HCT116 (cell line): ENCODE data around the gene GSTO1. TPM values are rescaled to one million over a fixed set of nuclear protein-coding genes. Genes with fewer than 3 reads are reported as not detected.

Experiments used
- ATAC-seq: fragments of 200-7000 bp; cut with Tn5 transposase; 2 replicates; pipeline ENCODE4 v1.9.1; 2020; ENCODE audit warnings: mild to moderate bottlenecking, moderate library complexity
- BruUV-seq: library from RNA; stranded (reverse); fragments of 400-500 nt; replicated peaks from 2 replicates; lab custom pipeline; 2021; lab: Mats Ljungman, UMichigan
- CTCF ChIA-PET: fragments of 300-600 bp; sonication (Branson Sonifier 250); formaldehyde crosslinking; loops from one replicate; lab custom pipeline; 2021; ENCODE audit warnings: antibody characterized with exemption; lab: Charles Lee
- POLR2A ChIA-PET: fragments of 300-600, 350-600 bp; sonication (Branson Sonifier 250); formaldehyde crosslinking; loops from one replicate; lab custom pipeline; 2021; ENCODE audit warnings: antibody characterized with exemption; lab: Charles Lee
- RAD21 ChIA-PET, 2 experiments: fragments of 300-600 bp; sonication (Branson Sonifier 250); formaldehyde crosslinking; loops; one replicate each; lab custom pipeline; 2023; ENCODE audit warnings: low total read pairs in 2 of 2; ENCODE audit not compliant: uncharacterized antibody in 2 of 2, unreplicated experiment in 2 of 2, low non-redundant PET in 1 of 2; lab: Charles Lee
- DNase-seq: peaks from one replicate; pipeline ENCODE4 v3.0.0-alpha.2; 2010; ENCODE audit warnings: low read depth, low spot score
- H2AFZ ChIP-seq: fragments of 200-600 bp; shearing (Covaris generic), sonication (generic); 2 replicates; pipeline ENCODE4 v1.6.1; 2017; ENCODE audit warnings: low read depth, mixed run types, mixed read lengths, antibody characterized with exemption, low read length; ENCODE audit not compliant: poor library complexity, severe bottlenecking
- H3K27ac ChIP-seq: 2 replicates; pipeline ENCODE4 v1.5.1; 2012; ENCODE audit warnings: low read depth, low read length
- H3K27me3 ChIP-seq: fragments of 200-600 bp; sonication (generic); 2 replicates; pipeline ENCODE4 v1.6.1; 2016; ENCODE audit warnings: mixed run types, low read length, mixed read lengths; ENCODE audit not compliant: insufficient read depth
- H3K36me3 ChIP-seq, 2 experiments: fragments of 200-500 bp in 1 of 2; fragments of 200-600 bp in 1 of 2; sonication (Bioruptor generic) in 1 of 2; sonication (generic) in 1 of 2; 2 replicates each; pipeline versions ENCODE4 v1.5.1 to v1.6.1; 2014 to 2016; ENCODE audit warnings: low read length in 2 of 2, inconsistent platforms in 1 of 2, mixed read lengths in 1 of 2, mixed run types in 1 of 2; ENCODE audit not compliant: insufficient read depth in 2 of 2, control insufficient read depth in 1 of 2
- H3K4me1 ChIP-seq, 2 experiments: fragments of 200-600 bp in 1 of 2; sonication (generic) in 1 of 2; 2 replicates each; pipeline versions ENCODE4 v1.5.1 to v1.6.1; 2012 to 2017; ENCODE audit warnings: low read length in 2 of 2, inconsistent platforms in 1 of 2, mild to moderate bottlenecking in 1 of 2, mixed read lengths in 1 of 2, mixed run types in 1 of 2, moderate library complexity in 1 of 2; ENCODE audit not compliant: insufficient read depth in 2 of 2, control insufficient read depth in 1 of 2
- H3K4me2 ChIP-seq: fragments of 200-600 bp; sonication (generic); 2 replicates; pipeline ENCODE4 v1.6.1; 2017; ENCODE audit warnings: mixed run types, low read length, mixed read lengths
- H3K4me3 ChIP-seq, 2 experiments: fragments of 200-600 bp in 1 of 2; sonication (generic) in 1 of 2; replicated peaks in 1 of 2; 2 replicates each; pipeline ENCODE4 v1.5.1; 2011 to 2016; ENCODE audit warnings: low read length in 2 of 2, control low read depth in 1 of 2, low read depth in 1 of 2, mild to moderate bottlenecking in 1 of 2, mixed read lengths in 1 of 2, mixed run types in 1 of 2
- H3K79me2 ChIP-seq: fragments of 200-600 bp; sonication (generic); 2 replicates; pipeline ENCODE4 v1.6.1; 2017; ENCODE audit warnings: mild to moderate bottlenecking, mixed run types, low read length, moderate library complexity, mixed read lengths; ENCODE audit not compliant: insufficient read depth
- H3K9ac ChIP-seq: fragments of 200-600 bp; sonication (generic); 2 replicates; pipeline ENCODE4 v1.6.1; 2016; ENCODE audit warnings: low read length, mixed read lengths
- H3K9me2 ChIP-seq: fragments of 200-600 bp; sonication (generic), shearing (Covaris generic); 2 replicates; pipeline ENCODE4 v1.6.1; 2017; ENCODE audit warnings: mixed run types, mild to moderate bottlenecking, moderate library complexity; ENCODE audit not compliant: insufficient read depth
- H3K9me3 ChIP-seq, 2 experiments: fragments of 200-500 bp in 1 of 2; fragments of 200-600 bp in 1 of 2; sonication (Bioruptor generic) in 1 of 2; sonication (generic) in 1 of 2; 2 replicates each; pipeline ENCODE4 v1.6.1; 2014 to 2017; ENCODE audit warnings: low read length in 2 of 2, mixed read lengths in 2 of 2, inconsistent platforms in 1 of 2, low read depth in 1 of 2, mild to moderate bottlenecking in 1 of 2, mixed run types in 1 of 2, moderate library complexity in 1 of 2; ENCODE audit not compliant: control insufficient read depth in 1 of 2, insufficient read depth in 1 of 2
- H4K20me1 ChIP-seq: fragments of 200-600 bp; sonication (generic), shearing (Covaris generic); 2 replicates; pipeline ENCODE4 v1.6.1; 2017; ENCODE audit warnings: mixed run types, mild to moderate bottlenecking, moderate library complexity; ENCODE audit not compliant: insufficient read depth
- CEBPB ChIP-seq: IDR thresholded peaks from 2 replicates; pipeline ENCODE4 v1.6.1; 2012; ENCODE audit warnings: low read depth
- EZH2 ChIP-seq: fragments of 200-600 bp; sonication (generic); IDR thresholded peaks from 2 replicates; pipeline ENCODE4 v1.6.1; 2017; ENCODE audit warnings: antibody characterized with exemption, mixed run types
- EZH2phosphoT487 ChIP-seq: fragments of 200-600 bp; IDR thresholded peaks from 2 replicates; pipeline ENCODE4 v1.6.1; 2018; ENCODE audit warnings: antibody characterized with exemption, borderline replicate concordance
- FOSL1 ChIP-seq: IDR thresholded peaks from 2 replicates; pipeline ENCODE4 v1.6.1; 2012; ENCODE audit warnings: low read depth
- POLR2A ChIP-seq: IDR thresholded peaks from 2 replicates; pipeline ENCODE4 v1.7.0; 2011; ENCODE audit warnings: borderline replicate concordance; ENCODE audit not compliant: insufficient read depth, insufficient read length; ENCODE audit errors: extremely low read depth
- POLR2AphosphoS5 ChIP-seq: IDR thresholded peaks from 2 replicates; pipeline ENCODE4 v1.6.1; 2011; ENCODE audit warnings: mild to moderate bottlenecking, low read depth, low read length, moderate library complexity
- RAD21 ChIP-seq: IDR thresholded peaks from 2 replicates; pipeline ENCODE4 v1.6.1; 2012; ENCODE audit warnings: low read depth, mild to moderate bottlenecking
- REST ChIP-seq: IDR thresholded peaks from 2 replicates; pipeline ENCODE4 v1.6.1; 2012; ENCODE audit warnings: low read depth
- SIN3A ChIP-seq: IDR thresholded peaks from 2 replicates; pipeline ENCODE4 v1.6.1; 2012; ENCODE audit warnings: low read depth
- SP1 ChIP-seq: IDR thresholded peaks from 2 replicates; pipeline ENCODE4 v1.6.1; 2012; ENCODE audit warnings: low read depth
- TCF7L2 ChIP-seq: IDR thresholded peaks from 2 replicates; pipeline ENCODE4 v1.7.0; 2011; ENCODE audit warnings: borderline replicate concordance, inconsistent platforms; ENCODE audit not compliant: insufficient read depth, insufficient read length; ENCODE audit errors: extremely low read depth
- ZNF274 ChIP-seq: fragments of 200-500 bp; sonication (Bioruptor generic); IDR thresholded peaks from 2 replicates; pipeline ENCODE4 v1.6.1; 2014; ENCODE audit warnings: mild to moderate bottlenecking, low read depth, low read length, inconsistent platforms
- intact Hi-C: fragments of 100-400 bp; cut with micrococcal nuclease; formaldehyde crosslinking; loops from 2 replicates; pipeline ENCODE4 v1.10.0; 2022
- total RNA-seq: library from RNA; stranded (reverse); gene quantifications from one replicate; pipeline ENCODE4 v1.2.1, GENCODE V29; 2021; ENCODE audit not compliant: unreplicated experiment
- TF ChIP-seq, protein P1 (sequence below): IDR thresholded peaks from 2 replicates; pipeline ENCODE4 v1.6.1; 2012
- TF ChIP-seq, protein P2 (sequence below): IDR thresholded peaks from 2 replicates; pipeline ENCODE4 v1.6.1; 2012
- TF ChIP-seq, protein P3 (sequence below): IDR thresholded peaks from 2 replicates; pipeline ENCODE4 v1.6.1; 2011; ENCODE audit warnings: mild to moderate bottlenecking, low read length, moderate library complexity; ENCODE audit not compliant: insufficient replicate concordance; ENCODE audit errors: extremely low read depth

The GSTO1 gene
- total RNA-seq, 1 experiment from 2014 or later: 179 TPM

DNA sequence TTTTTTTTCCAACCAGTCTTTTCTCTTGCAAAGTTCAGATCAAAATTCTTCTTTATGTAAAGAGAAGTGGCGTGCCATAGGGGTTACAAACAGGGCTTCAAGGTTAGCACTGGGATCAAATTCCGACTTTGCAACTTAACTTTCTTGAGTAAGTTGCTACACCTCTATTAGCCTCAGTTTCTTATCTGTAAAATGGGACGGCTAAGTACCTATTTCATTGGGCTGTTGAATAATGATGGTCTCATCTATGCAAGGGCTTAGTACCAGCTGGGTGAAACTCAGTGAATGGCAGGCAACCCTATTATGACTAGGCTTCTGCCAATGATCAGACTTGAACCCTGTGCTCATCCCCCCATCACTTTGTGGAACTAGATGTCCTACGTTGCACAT is 49.7 kb downstream of the GSTO1 start:
- Histone ChIP-seq H4K20me1 (no peaks in the 10 kb centered on the region), H3K9ac (no peak overlapping the region), H3K9me2 (no peaks in the 10 kb centered on the region), H3K27me3 (no peaks in the 10 kb centered on the region), H3K9me3 (no peaks in the 10 kb centered on the region), H3K4me2 (no peak overlapping the region), H3K27ac (no peak overlapping the region), H2AFZ (no peak overlapping the region), H3K79me2 (no peaks in the 10 kb centered on the region), H3K4me3 (no peak overlapping the region), H3K36me3 (peaks cover 4 to 19% of the 10 kb centered on the region in 2 experiments; a peak in 2 of 4 replicates), H3K4me1 (peaks cover 0 to 2% of the 10 kb centered on the region in 2 experiments; a peak in 1 of 4 replicates)
- ATAC-seq (no peak), DNase-seq (no peak)
- intact Hi-C loops: no loop called here
- RAD21 ChIA-PET: no interaction called here
- BruUV-seq: no TSS peak
- CTCF ChIA-PET: interaction anchor here (1.2 to 2.8 kb wide), 7 partner anchors 9 to 318 kb away, joined by 3 to 42 read pairs (median 6); partner anchors contain the start of gene CFAP58
- POLR2A ChIA-PET: no interaction called here
- TF ChIP-seq EZH2phosphoT487 (no peak), CEBPB (no peak), SP1 (no peak), ZNF274 (no peak), EZH2 (no peak), POLR2A (no peak), FOSL1 (no peak), RAD21 (no peak), REST (no peak), POLR2AphosphoS5 (no peak), TCF7L2 (no peak), SIN3A (no peak)
- TF ChIP-seq, protein P1, sequence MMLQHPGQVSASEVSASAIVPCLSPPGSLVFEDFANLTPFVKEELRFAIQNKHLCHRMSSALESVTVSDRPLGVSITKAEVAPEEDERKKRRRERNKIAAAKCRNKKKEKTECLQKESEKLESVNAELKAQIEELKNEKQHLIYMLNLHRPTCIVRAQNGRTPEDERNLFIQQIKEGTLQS: no peak
- TF ChIP-seq, protein P2, sequence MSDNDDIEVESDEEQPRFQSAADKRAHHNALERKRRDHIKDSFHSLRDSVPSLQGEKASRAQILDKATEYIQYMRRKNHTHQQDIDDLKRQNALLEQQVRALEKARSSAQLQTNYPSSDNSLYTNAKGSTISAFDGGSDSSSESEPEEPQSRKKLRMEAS: no peak
- TF ChIP-seq, protein P3, sequence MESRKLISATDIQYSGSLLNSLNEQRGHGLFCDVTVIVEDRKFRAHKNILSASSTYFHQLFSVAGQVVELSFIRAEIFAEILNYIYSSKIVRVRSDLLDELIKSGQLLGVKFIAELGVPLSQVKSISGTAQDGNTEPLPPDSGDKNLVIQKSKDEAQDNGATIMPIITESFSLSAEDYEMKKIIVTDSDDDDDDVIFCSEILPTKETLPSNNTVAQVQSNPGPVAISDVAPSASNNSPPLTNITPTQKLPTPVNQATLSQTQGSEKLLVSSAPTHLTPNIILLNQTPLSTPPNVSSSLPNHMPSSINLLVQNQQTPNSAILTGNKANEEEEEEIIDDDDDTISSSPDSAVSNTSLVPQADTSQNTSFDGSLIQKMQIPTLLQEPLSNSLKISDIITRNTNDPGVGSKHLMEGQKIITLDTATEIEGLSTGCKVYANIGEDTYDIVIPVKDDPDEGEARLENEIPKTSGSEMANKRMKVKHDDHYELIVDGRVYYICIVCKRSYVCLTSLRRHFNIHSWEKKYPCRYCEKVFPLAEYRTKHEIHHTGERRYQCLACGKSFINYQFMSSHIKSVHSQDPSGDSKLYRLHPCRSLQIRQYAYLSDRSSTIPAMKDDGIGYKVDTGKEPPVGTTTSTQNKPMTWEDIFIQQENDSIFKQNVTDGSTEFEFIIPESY: no peak
